Lung (tissue), 12 donors: ENCODE data around the gene TOPBP1. TPM values are rescaled to one million over a fixed set of nuclear protein-coding genes. Genes with fewer than 3 reads are reported as not detected.
A peak's percentile ranks its signal among the peaks of the same experiment; 100 is the strongest.
"Not testable (repeated sequence)": the region's sequence is repeated elsewhere in the genome, so short reads cannot be mapped to it uniquely, and the experiment has no call there.

Source experiments
- ATAC-seq: fragments of 200-7000 bp; cut with Tn5 transposase; one replicate; pipeline ENCODE4 v1.9.1; 2020; ENCODE audit warnings: moderate number of reproducible peaks; ENCODE audit not compliant: insufficient read depth, low FRiP score
- DNase-seq, 3 donors: peaks; one replicate each; pipeline ENCODE4 v3.0.0-alpha.2; 2013 to 2017
- H3K27ac ChIP-seq, 2 donors: one replicate each; pipeline ENCODE4 v1.5.1; 2013; ENCODE audit warnings: mild to moderate bottlenecking in 2 of 2, moderate library complexity in 2 of 2, control low read depth in 1 of 2, inconsistent platforms in 1 of 2, low read depth in 1 of 2, low read length in 1 of 2
- H3K27me3 ChIP-seq, 3 donors: one replicate each; pipeline ENCODE4 v1.5.1; 2013; ENCODE audit warnings: low read length in 2 of 3; ENCODE audit not compliant: control insufficient read depth in 3 of 3, insufficient read depth in 3 of 3
- H3K36me3 ChIP-seq, 4 donors: one replicate each; pipeline ENCODE4 v1.5.1; 2013; ENCODE audit warnings: low read length in 4 of 4, mild to moderate bottlenecking in 1 of 4, moderate library complexity in 1 of 4; ENCODE audit not compliant: control insufficient read depth in 4 of 4, insufficient read depth in 4 of 4
- H3K4me1 ChIP-seq, 5 donors: one replicate each; pipeline ENCODE4 v1.5.1; 2013; ENCODE audit warnings: low read length in 5 of 5, mild to moderate bottlenecking in 2 of 5, moderate library complexity in 1 of 5; ENCODE audit not compliant: control insufficient read depth in 5 of 5, insufficient read depth in 5 of 5
- H3K4me3 ChIP-seq: one replicate; pipeline ENCODE4 v1.5.1; 2013; ENCODE audit warnings: mild to moderate bottlenecking, control low read depth, moderate library complexity
- H3K9ac ChIP-seq, 2 donors: one replicate each; pipeline ENCODE4 v1.5.1; 2013; ENCODE audit warnings: low read length in 2 of 2, control low read depth in 1 of 2; ENCODE audit not compliant: insufficient read depth in 1 of 2
- H3K9me3 ChIP-seq, 4 donors: one replicate each; pipeline ENCODE4 v1.5.1; 2013; ENCODE audit warnings: low read length in 3 of 4, mild to moderate bottlenecking in 1 of 4, moderate library complexity in 1 of 4; ENCODE audit not compliant: control insufficient read depth in 4 of 4, insufficient read depth in 3 of 4
- CTCF ChIP-seq: IDR thresholded peaks from 2 replicates; pipeline ENCODE4 v1.5.1; 2012; ENCODE audit warnings: mild to moderate bottlenecking; ENCODE audit errors: control extremely low read depth, extremely low read depth
- WGBS, 2 donors: extraction: QIAGEN DNeasy Blood & Tissue Kit; methylation state at CpG; one replicate each; pipeline ENCODE4 v1.1.7; 2013; 5-methylcytosine and 5-hydroxymethylcytosine counted together
- polyA plus RNA-seq, 2 donors: library from polyadenylated mRNA; stranded (reverse); fragments of 200-250 nt; gene quantifications; one replicate each; pipeline ENCODE4 v1.2.1, GENCODE V29; 2013
- total RNA-seq, 2 donors: library from RNA; depleted of rRNA in 1 of 2; stranded (reverse); fragments of >200 nt in 1 of 2; gene quantifications; one replicate each; pipeline ENCODE4 v1.2.1, GENCODE V29; 2014 to 2021
- donor health status: control.
- donor health status: control.
- donor health status: Bipolar disorder and iron deficiency.
- donor health status: healthy.
- donor health status: DM: yes; HTN: yes; CAD: no.

The TOPBP1 gene
- total and polyA plus RNA-seq, 4 donors = 6.9 to 45.4 (median 13.7) TPM

- no peak for TF ChIP-seq CTCF
- ATAC-seq = no peak
- WGBS, 2 donors = 95 to 97% methylated on average over 2 of the region's 2 CpGs
- no peaks in the 10 kb centered on the region for H3K9me3 ChIP-seq
- no peaks in the 10 kb centered on the region for H3K36me3 ChIP-seq
- peaks cover 0 to 1% (median 0%) of the 10 kb centered on the region in 3 donors for H3K27me3 ChIP-seq
- H3K27ac ChIP-seq = no peak overlapping the region
- no peak overlapping the region for H3K9ac ChIP-seq
- H3K4me1 ChIP-seq = peaks cover 0 to 9% (median 0%) of the 10 kb centered on the region in 5 donors
- no peak for DNase-seq
- H3K4me3 ChIP-seq = no peak overlapping the region
Measured at GRCh38 chr3:133667118-133667517, 5.4 kb upstream of the TOPBP1 start.

- not testable (repeated sequence) for H3K36me3 ChIP-seq, ATAC-seq, H3K9me3 ChIP-seq, H3K27ac ChIP-seq, H3K27me3 ChIP-seq, DNase-seq, H3K4me3 ChIP-seq, H3K9ac ChIP-seq
- peaks cover 0 to 18% (median 0%) of the 10 kb centered on the region in 5 donors for H3K4me1 ChIP-seq
- WGBS, 2 donors = 96 to 98% methylated on average over 3 of the region's 3 CpGs
Measured at GRCh38 chr3:133665188-133665587, 3.4 kb upstream of the TOPBP1 start.

GRCh38 chr3:133663569-133664313 is 2.0 kb upstream of the TOPBP1 start:
- Histone ChIP-seq H3K4me3 (no peak overlapping the region), H3K36me3 (peaks cover 0 to 6% (median 0%) of the 10 kb centered on the region in 4 donors), H3K27me3 (no peaks in the 10 kb centered on the region), H3K9me3 (no peaks in the 10 kb centered on the region), H3K4me1 (peaks cover 0 to 22% (median 0%) of the 10 kb centered on the region in 5 donors), H3K27ac (no peak overlapping the region), H3K9ac (no peak overlapping the region)
- no peak for ATAC-seq
- DNase-seq = peak; percentile 14 to 71 (median 63)
- no peak for TF ChIP-seq CTCF
- WGBS, 2 donors = 61 to 63% methylated on average over 7 of the region's 7 CpGs

GRCh38 chr3:133662278-133662651 is 524 bp upstream of the TOPBP1 start:
- Histone ChIP-seq H3K9ac (peak overlapping the region; percentile 63 to 88), H3K27ac (peak overlapping the region; percentile 11 to 83), H3K4me3 (peak overlapping the region; percentile 92), H3K36me3 (peaks cover 0 to 10% (median 3%) of the 10 kb centered on the region in 4 donors), H3K9me3 (no peaks in the 10 kb centered on the region), H3K27me3 (no peaks in the 10 kb centered on the region), H3K4me1 (peaks cover 0 to 22% (median 0%) of the 10 kb centered on the region in 5 donors)
- DNase-seq (peak; percentile 18 to 49 (median 46)), ATAC-seq (peak; percentile 36)
- no peak for TF ChIP-seq CTCF
- WGBS, 2 donors = 11 to 12% methylated on average over 7 of the region's 7 CpGs
